K562 (cell line): ENCODE measurements around the gene TEX14. TPM values are rescaled to one million over a fixed set of nuclear protein-coding genes. Genes with fewer than 3 reads are reported as not detected.

Source experiments
- BACH1 ChIP-seq: fragments of 200-800 bp; sonication (Bioruptor generic); IDR thresholded peaks from 2 replicates; pipeline ENCODE4 v1.6.1; 2016; ENCODE audit warnings: missing genetic modification characterization, missing compliant biosample characterization
- EWSR1 ChIP-seq: fragments of 450-650 bp; IDR thresholded peaks from 2 replicates; pipeline ENCODE4 v1.6.1; 2018; ENCODE audit warnings: borderline replicate concordance, mild to moderate bottlenecking, low read depth, moderate library complexity; ENCODE audit not compliant: partially characterized antibody
- NFIC ChIP-seq: fragments of 450-650 bp; IDR thresholded peaks from 2 replicates; pipeline ENCODE4 v1.6.1; 2017; ENCODE audit warnings: mild to moderate bottlenecking, inconsistent platforms
- NFRKB ChIP-seq: fragments of 450-650 bp; IDR thresholded peaks from 2 replicates; pipeline ENCODE4 v1.6.1; 2016; ENCODE audit warnings: low read depth
- NFYB ChIP-seq: IDR thresholded peaks from 2 replicates; pipeline ENCODE4 v1.6.1; 2011; ENCODE audit warnings: mild to moderate bottlenecking, moderate library complexity; ENCODE audit not compliant: insufficient read length; ENCODE audit errors: extremely low read depth
- PRPF4 ChIP-seq: fragments of 200-400 bp; formaldehyde crosslinking; IDR thresholded peaks from one replicate; pipeline ENCODE4 v1.6.1; 2017; ENCODE audit warnings: low read length, low read depth, mild to moderate bottlenecking; ENCODE audit not compliant: insufficient read depth, poor library complexity, severe bottlenecking
- RB1 ChIP-seq: fragments of 450-650 bp; IDR thresholded peaks from 2 replicates; pipeline ENCODE4 v1.6.1; 2017; ENCODE audit warnings: low read depth, mild to moderate bottlenecking
- RUNX1 ChIP-seq: sonication (generic); IDR thresholded peaks from 2 replicates; pipeline ENCODE4 v1.6.1; 2016; ENCODE audit warnings: antibody characterized with exemption, low read depth
- SRSF1 ChIP-seq: fragments of 200-400 bp; formaldehyde crosslinking; IDR thresholded peaks from 2 replicates; pipeline ENCODE4 v1.6.1; 2017; ENCODE audit warnings: mild to moderate bottlenecking, low read depth, low read length, moderate library complexity
- SRSF3 ChIP-seq: fragments of 200-400 bp; formaldehyde crosslinking; IDR thresholded peaks from 2 replicates; pipeline ENCODE4 v1.6.1; 2016; ENCODE audit warnings: mild to moderate bottlenecking, low read length, moderate library complexity; ENCODE audit not compliant: insufficient read depth
- STAT6 ChIP-seq: sonication (generic); formaldehyde crosslinking; IDR thresholded peaks from 2 replicates; pipeline ENCODE4 v1.8.1; 2023; ENCODE audit warnings: mild to moderate bottlenecking, missing genetic modification reagents
- ZNF280B ChIP-seq: fragments of 250-450 bp; sonication (Bioruptor Pico); IDR thresholded peaks from 2 replicates; pipeline ENCODE4 v1.5.1; 2021; ENCODE audit warnings: mild to moderate bottlenecking
- ZNF41 ChIP-seq: fragments of 250-450 bp; sonication (Bioruptor Pico); conservative IDR thresholded peaks from 2 replicates; pipeline ENCODE4 v1.4.0; 2020; ENCODE audit warnings: mild to moderate bottlenecking
- ZNF449 ChIP-seq: fragments of 250-450 bp; sonication (Bioruptor Pico); IDR thresholded peaks from 2 replicates; pipeline ENCODE4 v1.8.0; 2022; ENCODE audit warnings: moderate library complexity, mild to moderate bottlenecking, inconsistent platforms
- ZNF551 ChIP-seq: fragments of 250-450 bp; sonication (Bioruptor Pico); IDR thresholded peaks from 2 replicates; pipeline ENCODE4 v1.5.0; 2021; ENCODE audit warnings: mild to moderate bottlenecking, moderate library complexity
- ZNF764 ChIP-seq: fragments of 250-450 bp; sonication (Bioruptor Pico); IDR thresholded peaks from 2 replicates; pipeline ENCODE4 v1.4.0; 2020; ENCODE audit warnings: low read depth, mild to moderate bottlenecking, moderate library complexity
- ZNF830 ChIP-seq: fragments of 250-450 bp; sonication (Bioruptor Pico); IDR thresholded peaks from 2 replicates; pipeline ENCODE4 v1.5.0; 2021; ENCODE audit warnings: mild to moderate bottlenecking
- polyA plus RNA-seq, 8 experiments: library from polyadenylated mRNA; depleted of rRNA in 4 of 8; stranded (reverse) in 5 of 8; unstranded in 3 of 8; fragments of >200 nt; fragmentation: Nextera tagmentation in 2 of 8; fragmentation: Illumina TruSeq in 1 of 8; extraction: Ambion mirVana in 2 of 8; extraction: Trizol in 1 of 8; gene quantifications; 2 replicates each; pipeline versions ENCODE4 v1.2.1 to v1.2.3, GENCODE V29; 2011 to 2014; ENCODE audit warnings: inconsistent platforms in 1 of 8, missing spikeins in 1 of 8
- total RNA-seq, 7 experiments: library from RNA; depleted of rRNA in 6 of 7; stranded (reverse); fragments of >200 nt in 6 of 7; fragmentation: Illumina TruSeq in 2 of 7; extraction: Trizol in 2 of 7; gene quantifications; 2 replicates each; pipeline versions ENCODE4 v1.2.1 to v1.2.3, GENCODE V29; 2011 to 2021; ENCODE audit warnings: low replicate concordance in 1 of 7
- TF ChIP-seq, protein P1 (sequence below): sonication (generic); formaldehyde crosslinking; IDR thresholded peaks from 2 replicates; pipeline ENCODE4 v1.8.0; 2022; ENCODE audit warnings: mild to moderate bottlenecking, missing genetic modification reagents
- TF ChIP-seq, protein P2 (sequence below): fragments of 450-650 bp; formaldehyde crosslinking; IDR thresholded peaks from 2 replicates; pipeline ENCODE4 v1.4.0; 2020; ENCODE audit warnings: mild to moderate bottlenecking

TEX14 gene
- total and polyA plus RNA-seq, 9 of the 15 experiments (the other 6 are each of a cell fraction or from before 2014, with no cell fraction given): 0.05 to 0.12 (median 0.09) TPM; not detected in 1

DNA sequence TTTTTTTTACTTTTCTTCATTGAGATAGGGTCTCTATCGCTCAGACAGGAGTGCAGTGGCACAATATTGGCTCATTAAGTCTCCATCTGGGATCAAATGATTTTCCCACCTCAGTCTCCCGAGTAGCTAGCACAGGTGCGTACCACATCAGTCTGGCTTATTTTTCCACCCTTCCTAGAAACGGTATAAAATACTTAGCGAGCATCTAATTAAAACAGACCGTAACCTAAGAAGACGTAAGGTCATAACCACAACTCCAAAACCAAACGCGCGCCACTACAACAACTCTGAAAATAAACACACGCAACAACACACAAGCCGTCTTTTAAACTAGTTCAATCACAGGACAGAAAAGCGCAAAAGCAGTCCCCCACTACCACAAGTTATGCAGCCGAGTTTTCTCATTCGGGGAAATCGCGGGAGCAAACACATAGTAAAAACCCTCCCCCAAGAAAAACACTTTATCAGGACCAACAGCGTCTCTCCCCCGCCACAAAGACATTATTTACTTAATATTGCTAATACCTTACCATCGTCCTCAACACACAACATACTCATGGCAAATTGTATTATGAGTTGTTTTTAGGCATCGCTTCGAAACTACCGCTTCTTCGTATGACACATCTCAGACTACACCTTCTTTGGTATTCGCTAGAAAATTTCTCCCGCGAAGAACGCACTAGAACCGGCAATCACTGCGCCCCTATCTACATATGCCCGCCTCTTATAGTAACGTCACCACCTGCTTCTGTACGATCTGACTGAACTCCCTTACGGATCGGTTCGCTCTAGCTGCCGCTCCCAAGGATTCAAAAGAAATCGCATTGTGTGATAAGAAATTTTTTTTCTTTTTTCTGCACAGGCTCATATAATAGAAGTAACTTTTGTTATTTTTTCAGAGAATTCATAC, 32.8 kb downstream of the TEX14 start (continued):
- TF ChIP-seq NFIC (peak; percentile 90), NFYB (no peak), ZNF764 (CRISPR knock-in tag) (peak; percentile 93), ZNF41 (CRISPR knock-in tag) (peak; percentile 98), ZNF551 (CRISPR knock-in tag) (peak; percentile 99), PRPF4 (peak; percentile 25), SRSF1 (0 out of 2 replicates have a peak, but pooled peaks have one; percentile 25), RB1 (no peak; the same call in 1 of the 2 replicates), ZNF449 (CRISPR knock-in tag) (peak; percentile 53; the same call in 1 of the 2 replicates), ZNF280B (CRISPR knock-in tag) (peak; percentile 99), STAT6 (CRISPR knock-in tag) (no peak; the same call in 1 of the 2 replicates), NFRKB (0 out of 2 replicates have a peak, but pooled peaks have one; percentile 20), BACH1 (tag) (0 out of 2 replicates have a peak, but pooled peaks have one; percentile 43), RUNX1 (peak; percentile 98), EWSR1 (peak; percentile 100), ZNF830 (CRISPR knock-in tag) (peak; percentile 99), SRSF3 (no peak)
- TF ChIP-seq, protein P1, sequence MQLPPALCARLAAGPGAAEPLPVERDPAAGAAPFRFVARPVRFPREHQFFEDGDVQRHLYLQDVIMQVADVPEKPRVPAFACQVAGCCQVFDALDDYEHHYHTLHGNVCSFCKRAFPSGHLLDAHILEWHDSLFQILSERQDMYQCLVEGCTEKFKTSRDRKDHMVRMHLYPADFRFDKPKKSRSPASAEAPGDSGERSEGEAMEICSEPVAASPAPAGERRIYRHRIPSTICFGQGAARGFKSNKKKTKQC (CRISPR knock-in tag): peak; percentile 92; the same call in 1 of the 2 replicates
- TF ChIP-seq, protein P2, sequence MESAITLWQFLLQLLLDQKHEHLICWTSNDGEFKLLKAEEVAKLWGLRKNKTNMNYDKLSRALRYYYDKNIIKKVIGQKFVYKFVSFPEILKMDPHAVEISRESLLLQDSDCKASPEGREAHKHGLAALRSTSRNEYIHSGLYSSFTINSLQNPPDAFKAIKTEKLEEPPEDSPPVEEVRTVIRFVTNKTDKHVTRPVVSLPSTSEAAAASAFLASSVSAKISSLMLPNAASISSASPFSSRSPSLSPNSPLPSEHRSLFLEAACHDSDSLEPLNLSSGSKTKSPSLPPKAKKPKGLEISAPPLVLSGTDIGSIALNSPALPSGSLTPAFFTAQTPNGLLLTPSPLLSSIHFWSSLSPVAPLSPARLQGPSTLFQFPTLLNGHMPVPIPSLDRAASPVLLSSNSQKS: peak; percentile 99
